Measurements from ENCODE around the gene FAM78B.

The FAM78B gene

GRCh38 chr1:166080277-166080966, 86.4 kb downstream of the FAM78B start:
- Histone ChIP-seq H3K4me2 (ENCODE audit: insufficient read depth, low read length) (peak overlapping the region; percentile 60), H3K9me3 (ENCODE audit: insufficient read depth, low read length, severe bottlenecking) (no peaks in the 10 kb centered on the region), H4K20me1 (ENCODE audit: insufficient read depth, low read length) (no peaks in the 10 kb centered on the region), H3K27me3 (ENCODE audit: insufficient read depth, low read length, poor library complexity) (no peaks in the 10 kb centered on the region), H3K79me2 (ENCODE audit: insufficient read depth, low read length) (no peaks in the 10 kb centered on the region), H3K4me1 (ENCODE audit: insufficient read depth, low read length) (peaks cover 30% of the 10 kb centered on the region), H2AFZ (ENCODE audit: low read depth, low read length) (peak overlapping the region; percentile 66), H3K36me3 (ENCODE audit: insufficient read depth, low read length) (no peaks in the 10 kb centered on the region), H3K4me3 (ENCODE audit: low read depth in 1 of 2, low read length in 2 of 2) (peak overlapping the region in 1 of 2 experiments; percentile 41; a peak in 2 of 4 replicates), H3K27ac (ENCODE audit: low read length) (peak overlapping the region; percentile 85), H3K9ac (ENCODE audit: low read depth, low read length) (peak overlapping the region; percentile 46)
- ATAC-seq (ENCODE audit: insufficient read depth, low read depth) (peak; percentile 80), DNase-seq (peak; percentile 62)
- no peak for TF ChIP-seq EZH2 (IDR thresholded peaks at IDR 0.05; ENCODE audit: borderline replicate concordance, low read depth, low read length, severe bottlenecking)
- no peak for TF ChIP-seq CTCF (IDR thresholded peaks at IDR 0.05; ENCODE audit: borderline replicate concordance, extremely low read depth, low read length, poor library complexity, severe bottlenecking)

- Histone ChIP-seq H4K20me1 (ENCODE audit: insufficient read depth, low read length) (no peaks in the 10 kb centered on the region), H3K36me3 (ENCODE audit: insufficient read depth, low read length) (no peaks in the 10 kb centered on the region), H3K4me2 (ENCODE audit: insufficient read depth, low read length) (no peak overlapping the region), H3K27ac (ENCODE audit: low read length) (no peak overlapping the region), H3K4me1 (ENCODE audit: insufficient read depth, low read length) (peaks cover 30% of the 10 kb centered on the region), H3K9me3 (ENCODE audit: insufficient read depth, low read length, severe bottlenecking) (no peaks in the 10 kb centered on the region), H3K27me3 (ENCODE audit: insufficient read depth, low read length, poor library complexity) (no peaks in the 10 kb centered on the region), H2AFZ (ENCODE audit: low read depth, low read length) (no peak overlapping the region), H3K4me3 (ENCODE audit: low read depth in 1 of 2, low read length in 2 of 2) (no peak overlapping the region), H3K9ac (ENCODE audit: low read depth, low read length) (no peak overlapping the region), H3K79me2 (ENCODE audit: insufficient read depth, low read length) (no peaks in the 10 kb centered on the region)
- ATAC-seq (ENCODE audit: insufficient read depth, low read depth) (no peak), DNase-seq (no peak)
- TF ChIP-seq CTCF (IDR thresholded peaks at IDR 0.05; ENCODE audit: borderline replicate concordance, extremely low read depth, low read length, poor library complexity, severe bottlenecking) (no peak), EZH2 (IDR thresholded peaks at IDR 0.05; ENCODE audit: borderline replicate concordance, low read depth, low read length, severe bottlenecking) (no peak)
Measured at GRCh38 chr1:166079276-166079675, 87.5 kb downstream of the FAM78B start.

- DNase-seq (no peak), ATAC-seq (ENCODE audit: insufficient read depth, low read depth) (no peak)
- Histone ChIP-seq H3K27me3 (ENCODE audit: insufficient read depth, low read length, poor library complexity) (no peaks in the 10 kb centered on the region), H4K20me1 (ENCODE audit: insufficient read depth, low read length) (no peaks in the 10 kb centered on the region), H2AFZ (ENCODE audit: low read depth, low read length) (no peak overlapping the region), H3K4me3 (ENCODE audit: low read depth in 1 of 2, low read length in 2 of 2) (no peak overlapping the region), H3K9ac (ENCODE audit: low read depth, low read length) (no peak overlapping the region), H3K4me1 (ENCODE audit: insufficient read depth, low read length) (no peaks in the 10 kb centered on the region), H3K9me3 (ENCODE audit: insufficient read depth, low read length, severe bottlenecking) (no peaks in the 10 kb centered on the region), H3K36me3 (ENCODE audit: insufficient read depth, low read length) (no peaks in the 10 kb centered on the region), H3K79me2 (ENCODE audit: insufficient read depth, low read length) (no peaks in the 10 kb centered on the region), H3K4me2 (ENCODE audit: insufficient read depth, low read length) (no peak overlapping the region), H3K27ac (ENCODE audit: low read length) (no peak overlapping the region)
- TF ChIP-seq EZH2 (IDR thresholded peaks at IDR 0.05; ENCODE audit: borderline replicate concordance, low read depth, low read length, severe bottlenecking), result no peak
- TF ChIP-seq CTCF (IDR thresholded peaks at IDR 0.05; ENCODE audit: borderline replicate concordance, extremely low read depth, low read length, poor library complexity, severe bottlenecking), result no peak
Measured at GRCh38 chr1:166073489-166073888, 93.3 kb downstream of the FAM78B start.

Data from DND-41 (cell line).